GM21529 (cell line): ENCODE data around the gene MORN1.

Experiments
- ATAC-seq: cut with Tn5 transposase; IDR thresholded peaks from one replicate; pipeline ENCODE4 v1.9.1; 2021; ENCODE audit not compliant: unreplicated experiment

Gene MORN1

DNA sequence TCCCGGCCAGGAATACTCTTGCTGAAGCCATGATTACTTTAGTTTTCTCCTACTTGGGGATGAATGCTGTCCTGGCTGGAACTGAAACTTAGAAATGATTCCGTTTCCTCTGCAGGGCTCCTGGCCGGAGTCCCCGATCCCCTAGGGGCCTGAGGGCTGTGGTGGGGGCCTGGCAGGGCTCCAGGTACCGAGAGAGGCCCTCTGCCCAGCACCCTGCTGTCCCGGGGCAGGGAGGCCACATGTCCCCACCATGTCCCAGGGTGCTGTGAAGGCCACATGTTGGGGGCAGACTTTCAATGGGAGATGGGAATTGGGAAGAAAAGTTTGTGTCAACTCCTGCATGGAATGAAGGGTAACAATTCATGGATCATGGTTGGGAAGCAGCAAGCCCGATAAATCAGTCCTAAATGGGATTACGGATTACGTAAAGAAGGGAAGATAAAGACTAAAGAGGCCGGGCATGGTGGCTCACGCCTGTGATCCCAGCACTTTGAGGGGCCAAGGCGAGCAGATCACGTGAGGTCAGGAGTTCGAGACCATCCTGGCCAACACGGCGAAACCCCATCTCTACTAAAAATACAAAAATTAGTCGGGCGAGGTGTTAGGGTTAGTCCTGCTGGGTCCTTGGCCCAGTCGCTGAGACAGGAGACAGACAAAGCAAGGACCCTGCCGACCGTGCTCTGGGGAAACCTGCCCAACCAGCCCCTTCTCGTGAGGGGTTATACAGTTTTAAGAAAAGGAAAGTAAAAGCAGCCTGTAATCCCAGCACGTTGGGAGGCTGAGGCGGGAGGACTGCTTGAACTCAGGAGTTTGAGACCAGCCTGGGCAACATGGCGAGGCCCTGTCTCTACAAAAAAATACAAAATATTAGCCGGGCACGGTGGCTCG lies 37.6 kb downstream of the MORN1 start:
- ATAC-seq: no peak

DNA sequence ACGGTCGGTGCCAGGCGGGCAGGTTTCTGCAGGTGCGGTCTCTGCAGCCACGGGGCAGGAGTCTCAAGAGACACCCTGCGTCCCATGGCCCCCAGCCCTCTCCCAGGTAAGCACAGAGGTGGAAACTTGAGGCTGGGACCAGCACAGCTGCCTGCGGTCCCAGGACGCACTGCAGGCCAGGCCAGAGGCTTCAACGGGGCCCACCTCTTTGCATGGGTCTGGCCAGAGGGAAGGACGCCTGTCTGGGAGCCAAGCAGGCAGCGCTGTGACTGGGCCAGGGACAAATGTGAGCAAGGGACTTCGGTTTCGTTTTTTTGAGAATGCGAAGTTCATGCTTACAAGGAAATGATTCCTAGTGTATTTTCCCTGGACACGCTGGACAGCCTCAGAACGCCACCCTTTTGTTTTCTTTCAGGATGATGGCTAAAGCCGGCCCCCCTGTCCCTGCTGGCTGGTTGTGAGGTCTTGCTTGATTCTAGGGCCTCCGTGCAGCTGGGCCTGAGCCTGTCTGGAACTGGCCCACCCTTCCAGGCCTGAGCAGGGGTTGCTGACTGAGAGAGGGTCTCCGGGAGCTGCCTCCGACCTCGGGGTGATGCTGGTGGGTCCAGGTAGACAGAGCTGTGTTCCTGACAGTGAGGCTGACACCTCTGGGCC lies 38.3 kb downstream of the MORN1 start:
- ATAC-seq: no peak

DNA sequence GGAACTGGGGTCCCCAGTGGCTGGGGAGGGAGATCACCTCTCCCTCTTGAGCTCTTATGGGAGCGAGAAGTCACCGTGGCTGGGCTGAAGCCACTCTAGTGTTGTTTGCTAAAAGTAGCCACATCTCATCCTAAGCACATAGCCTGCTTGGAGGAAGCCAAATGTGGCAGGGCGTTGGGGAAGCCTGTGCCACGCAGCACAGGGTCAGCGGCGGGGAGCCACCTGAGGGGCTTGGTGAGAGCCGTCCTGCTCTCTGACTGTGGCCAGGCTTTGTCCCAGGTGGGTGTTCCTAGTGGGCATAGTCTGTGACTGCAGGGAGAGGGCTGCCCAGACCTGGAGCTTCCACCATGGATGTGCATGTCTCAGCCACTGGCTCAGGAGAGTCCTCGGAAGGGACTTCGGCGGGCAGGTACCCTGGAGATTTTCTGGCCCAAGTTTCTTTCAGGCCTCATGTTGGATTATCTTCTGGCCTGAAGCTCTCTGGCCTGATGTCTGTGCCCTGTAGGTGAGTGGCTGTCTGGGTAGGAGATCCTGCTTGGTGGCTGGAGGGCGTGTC lies 38.9 kb downstream of the MORN1 start:
- no peak for ATAC-seq

DNA sequence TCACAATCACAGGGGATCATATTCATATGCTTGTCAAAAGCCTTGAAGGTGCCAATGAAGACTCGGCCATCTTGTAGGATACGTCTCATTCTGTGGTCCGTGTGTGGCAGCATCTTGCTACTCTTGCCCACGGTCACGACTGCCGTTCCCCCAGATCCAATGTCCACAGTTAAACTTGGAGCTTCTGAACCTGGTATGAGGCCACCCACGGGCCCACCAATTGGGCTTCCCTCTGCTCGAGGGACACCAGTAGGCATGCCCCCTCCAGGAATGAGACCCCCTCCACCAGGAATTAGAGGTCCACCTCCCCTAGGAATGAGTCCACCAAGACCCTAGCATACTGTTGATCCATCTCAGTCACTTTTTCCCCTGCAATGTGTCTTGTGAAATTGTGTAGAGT lies 39.6 kb downstream of the MORN1 start:
- ATAC-seq: no peak

DNA sequence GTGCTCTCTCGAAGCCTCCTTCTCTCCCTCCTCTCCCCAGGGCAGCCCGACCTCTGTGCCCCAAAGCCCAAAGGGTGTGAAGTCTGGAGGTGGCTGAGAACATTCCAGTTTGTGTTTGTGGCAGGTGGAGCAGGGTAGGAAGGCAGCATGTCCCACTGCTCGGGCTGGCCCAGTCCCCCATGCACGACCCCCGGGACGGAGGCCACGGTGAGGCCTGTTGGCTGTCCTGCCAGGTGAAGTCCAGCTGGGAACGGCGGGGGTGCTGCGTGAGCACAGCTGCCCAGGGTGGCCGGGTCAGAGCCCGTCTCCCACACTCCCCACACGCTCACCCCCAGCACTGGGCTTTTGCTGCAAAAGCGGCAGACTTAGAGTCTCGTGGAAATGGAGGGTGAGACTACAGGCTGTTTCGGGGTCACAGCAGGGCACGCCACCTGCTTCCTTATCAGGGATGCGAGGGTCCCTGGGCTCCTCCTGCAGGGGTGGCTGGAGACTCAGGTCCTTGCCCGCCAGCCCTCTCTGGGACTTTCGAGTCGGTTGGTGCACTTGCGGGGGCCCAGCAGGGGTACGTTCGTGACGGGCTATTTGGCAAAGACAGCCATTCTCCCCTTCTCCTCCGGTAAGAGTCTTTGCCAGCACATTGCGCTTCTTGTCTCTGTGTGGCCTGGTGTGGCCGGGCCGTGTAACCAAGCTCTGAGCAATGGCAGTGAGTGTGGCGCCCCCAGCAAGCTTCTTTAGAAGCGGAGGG lies 40.3 kb downstream of the MORN1 start:
- no peak for ATAC-seq

DNA sequence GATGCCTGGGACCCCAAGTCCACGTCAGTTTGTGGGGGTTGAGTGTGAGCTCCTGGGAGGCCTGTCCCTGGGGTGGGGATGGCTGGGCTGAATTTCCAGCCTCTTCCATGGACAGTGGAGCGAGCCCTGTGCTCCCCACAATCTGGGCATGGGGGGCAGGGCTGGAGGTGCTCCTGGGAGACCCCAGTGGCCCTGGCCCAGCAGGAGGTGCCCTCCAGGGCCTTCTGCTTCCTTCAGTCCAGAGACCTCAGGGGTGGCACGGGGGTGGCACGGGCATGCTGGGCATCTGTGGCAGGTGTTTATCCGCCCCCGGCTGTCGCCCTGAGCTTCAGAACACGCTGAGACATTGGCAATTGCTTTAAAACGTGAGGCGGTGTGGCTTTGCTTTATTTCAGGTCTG lies 40.9 kb downstream of the MORN1 start:
- ATAC-seq: no peak

DNA sequence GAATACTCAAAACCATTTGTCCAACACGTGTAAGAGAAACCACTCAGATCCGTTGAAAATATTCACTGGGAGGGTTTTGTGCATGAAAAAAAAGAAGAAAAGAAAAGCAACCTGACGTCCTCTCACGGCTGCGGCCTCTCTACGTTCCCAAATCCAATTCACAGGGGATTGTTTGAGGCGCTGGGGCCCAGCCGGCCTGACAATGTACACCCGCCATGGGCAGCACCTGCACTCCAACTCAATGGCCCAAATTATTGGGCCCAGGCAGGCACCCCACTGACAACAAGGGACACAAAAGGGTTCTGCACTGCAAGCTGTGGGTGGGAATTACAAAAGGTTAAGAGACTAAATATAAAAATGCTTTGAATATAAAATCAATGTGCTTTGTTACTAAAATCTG lies 41.5 kb downstream of the MORN1 start:
- no peak for ATAC-seq

DNA sequence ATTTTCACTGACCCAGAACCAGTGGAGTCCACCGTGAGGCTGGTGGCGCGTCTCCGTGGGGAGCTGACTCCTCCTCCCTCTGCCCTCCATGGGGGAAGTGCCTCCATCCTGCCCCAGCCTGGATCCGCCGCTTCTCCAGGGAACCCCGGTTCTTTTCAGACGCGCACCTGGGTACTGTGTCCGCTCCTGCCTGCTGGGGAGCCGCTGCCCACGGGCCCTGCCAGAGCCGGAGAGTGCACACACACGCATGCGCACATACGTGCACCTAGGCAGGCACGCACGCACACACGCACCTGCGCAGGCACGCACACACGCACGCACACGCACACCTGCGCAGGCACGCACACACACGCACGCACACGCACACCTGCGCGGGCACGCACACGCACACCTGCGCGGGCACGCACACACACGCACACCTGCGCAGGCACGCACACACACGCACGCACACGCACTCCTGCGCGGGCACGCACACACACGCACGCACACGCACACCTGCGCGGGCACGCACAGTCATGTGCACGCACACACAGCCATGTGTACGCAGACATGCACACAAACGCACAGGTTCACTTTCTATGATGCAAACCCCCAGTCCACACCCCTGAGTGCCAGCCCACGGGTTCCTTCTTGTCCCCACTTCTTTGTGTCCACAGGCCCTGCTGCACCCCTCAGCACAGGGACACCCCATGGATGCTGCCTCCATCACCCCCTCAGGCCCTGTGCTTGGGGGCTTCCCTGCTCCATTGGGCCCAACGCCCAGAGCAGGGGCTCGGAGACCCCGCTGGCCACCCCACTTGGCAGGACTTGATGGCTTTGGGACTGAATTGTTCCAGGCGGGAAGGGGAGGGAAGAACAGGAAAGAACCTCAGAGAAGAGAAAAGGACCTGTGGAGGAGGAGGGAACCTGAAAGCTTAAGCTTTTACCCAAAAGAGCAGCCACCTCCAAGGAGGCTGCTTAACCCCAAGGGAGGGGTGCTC lies 42.7 kb downstream of the MORN1 start:
- no peak for ATAC-seq

DNA sequence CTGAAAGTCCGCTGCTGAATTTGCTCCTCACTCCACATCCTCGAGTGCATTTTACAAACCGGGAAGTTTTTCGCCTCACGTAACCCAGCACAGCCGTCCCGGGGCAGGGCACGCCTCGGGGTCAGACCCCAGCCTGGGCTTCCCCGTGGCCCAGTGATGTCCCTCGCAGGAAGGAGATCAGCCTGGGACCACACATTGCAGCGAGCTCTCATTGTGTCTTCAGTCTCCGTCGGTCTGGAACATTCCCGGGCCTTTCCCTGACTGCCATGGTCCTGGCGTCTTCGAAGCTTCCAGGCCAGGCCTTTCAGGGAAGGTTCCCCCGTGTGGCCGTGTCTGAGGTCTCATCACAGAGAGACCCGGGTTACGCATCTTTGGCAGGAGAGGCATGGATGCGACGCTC lies 43.5 kb downstream of the MORN1 start:
- ATAC-seq: no peak

DNA sequence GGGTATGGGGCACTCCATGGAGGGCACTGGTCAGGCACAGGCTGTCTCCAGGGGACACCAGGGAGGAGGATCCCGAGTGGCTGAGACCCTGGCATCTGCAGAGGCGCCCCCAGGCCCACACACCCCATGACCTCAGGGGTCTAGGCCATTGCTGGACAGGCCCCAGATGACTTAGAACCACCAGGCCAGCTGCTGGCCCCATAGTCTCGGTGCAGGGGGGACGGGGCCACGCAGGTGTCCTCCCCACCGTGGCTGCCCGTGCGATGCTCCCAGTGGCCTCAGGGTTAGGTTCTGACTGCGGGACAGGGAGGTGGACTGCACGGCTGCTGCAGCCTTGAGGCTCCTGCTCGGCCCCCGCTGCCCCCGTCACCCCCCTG lies 44.0 kb downstream of the MORN1 start:
- ATAC-seq: no peak

DNA sequence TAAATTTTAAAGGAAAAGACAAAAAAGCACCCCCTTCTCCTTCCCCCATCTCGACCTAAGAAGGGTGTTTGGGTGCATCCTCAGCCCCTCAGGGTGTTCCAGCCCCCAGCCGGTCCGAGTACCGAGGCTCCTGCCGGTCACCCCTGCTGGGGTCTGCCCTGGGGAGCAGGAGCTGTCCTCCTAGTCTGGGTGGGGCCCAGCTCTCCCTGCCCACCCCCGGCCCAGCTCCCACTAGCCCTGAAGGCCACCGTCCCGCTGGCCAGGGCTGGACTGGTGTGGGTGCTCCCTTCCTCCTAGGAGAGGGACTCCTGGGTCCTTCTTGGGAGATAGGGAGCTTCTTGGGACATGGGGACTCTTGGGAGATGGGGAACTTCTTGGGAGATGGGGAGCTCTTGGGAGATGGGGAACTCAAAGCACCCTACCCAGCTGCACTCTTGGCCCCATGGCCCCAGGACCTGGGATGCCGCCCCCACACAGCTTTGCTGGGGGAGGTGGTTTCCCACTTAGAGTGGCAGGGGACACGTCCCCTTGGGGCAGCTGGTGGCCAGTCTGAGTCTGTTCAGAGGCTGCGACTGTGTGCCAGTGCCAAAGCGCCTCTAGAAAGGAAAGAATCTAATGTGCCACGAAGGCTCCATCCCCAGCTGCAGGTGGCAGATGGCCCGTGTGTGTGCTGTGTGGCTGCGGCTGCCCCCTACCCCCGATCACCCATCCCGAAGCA lies 44.5 kb downstream of the MORN1 start:
- no peak for ATAC-seq

DNA sequence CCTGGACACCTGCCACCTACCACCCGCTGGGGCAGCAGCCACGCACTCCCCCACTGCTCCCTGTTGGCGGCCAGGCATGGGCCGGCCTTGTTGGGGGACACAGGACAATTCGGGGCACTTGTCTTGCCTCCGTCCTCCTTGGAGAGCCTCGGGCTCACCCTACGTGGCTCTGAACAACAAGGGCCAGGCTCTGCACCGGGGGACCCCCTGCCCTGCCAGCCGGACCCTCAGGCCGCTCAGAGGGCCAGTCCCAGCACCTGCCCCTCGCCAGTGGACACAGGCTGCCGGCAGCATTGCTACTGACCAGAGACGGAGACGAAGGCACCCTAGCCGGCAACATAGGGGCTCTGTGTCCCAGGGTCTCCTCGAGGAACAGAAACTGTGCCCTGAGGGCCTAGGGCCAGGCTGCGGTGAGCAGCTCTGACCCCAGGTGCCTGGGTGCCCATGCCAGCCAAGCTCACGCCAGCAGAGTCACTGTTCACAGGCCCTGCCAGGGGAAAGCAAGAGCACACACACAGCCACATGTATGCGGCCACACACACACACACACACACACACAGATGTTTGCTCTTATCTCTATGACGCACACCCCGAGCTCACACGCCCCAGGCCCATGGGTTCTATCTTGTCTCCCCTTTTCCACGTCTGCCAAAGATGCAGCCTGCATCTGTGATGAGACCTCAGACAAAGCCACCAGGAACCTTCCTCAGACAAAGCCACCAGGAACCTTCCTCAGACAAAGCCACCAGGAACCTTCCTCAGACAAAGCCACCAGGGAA lies 45.9 kb downstream of the MORN1 start:
- no peak for ATAC-seq

DNA sequence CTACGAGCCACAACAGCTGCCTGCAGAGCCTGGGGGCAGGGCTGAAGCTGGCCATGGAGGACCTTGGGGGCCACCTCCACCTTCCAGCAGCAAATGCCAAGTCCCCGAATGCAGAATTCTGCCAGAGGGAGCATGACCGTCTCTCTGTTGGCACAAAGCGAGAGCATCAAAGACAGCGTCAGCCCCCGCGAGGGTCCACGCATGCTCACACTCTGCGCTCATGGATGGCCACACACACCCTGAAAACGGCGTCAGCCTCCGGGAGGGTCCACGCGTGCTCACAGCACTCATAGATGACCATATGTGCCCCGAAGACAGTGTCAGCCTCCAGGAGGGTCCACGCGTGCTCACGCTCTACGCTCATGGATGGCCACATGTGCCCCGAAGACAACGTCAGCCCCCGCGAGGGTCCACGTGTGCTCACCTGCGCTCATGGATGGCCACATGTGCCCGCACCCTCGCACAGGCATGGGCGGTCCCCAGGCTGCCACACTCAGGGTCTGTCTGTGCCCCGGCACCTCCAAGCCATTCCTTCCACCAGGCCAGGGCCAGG lies 46.5 kb downstream of the MORN1 start:
- no peak for ATAC-seq

DNA sequence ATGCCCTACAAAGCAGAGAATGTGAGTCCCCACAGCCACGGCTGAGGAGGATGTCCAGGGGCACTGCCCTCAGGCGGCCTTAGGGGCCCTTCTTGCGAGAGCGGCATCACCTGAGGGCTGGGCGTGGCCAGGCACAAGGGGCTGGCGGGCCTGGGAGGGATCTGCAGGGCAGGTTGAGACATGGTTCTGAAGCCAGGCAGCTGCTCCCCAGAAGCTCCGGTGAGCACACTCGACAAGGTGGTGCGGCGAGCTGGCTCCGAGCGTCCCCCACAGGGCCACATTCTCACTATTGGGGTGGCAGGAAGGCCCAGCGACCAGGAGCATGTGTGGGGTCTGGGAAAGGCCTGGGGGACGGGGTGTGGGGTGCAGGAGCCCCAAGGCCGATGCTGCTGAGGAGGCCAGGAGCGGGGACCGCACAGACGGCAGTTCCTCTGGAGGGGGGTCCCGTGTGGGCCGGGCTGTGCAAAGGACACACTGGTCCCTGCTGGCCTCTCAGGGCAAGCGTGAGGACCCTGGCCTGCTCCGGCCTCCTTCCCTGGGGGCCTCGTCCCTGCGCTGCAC lies 47.2 kb downstream of the MORN1 start:
- no peak for ATAC-seq

DNA sequence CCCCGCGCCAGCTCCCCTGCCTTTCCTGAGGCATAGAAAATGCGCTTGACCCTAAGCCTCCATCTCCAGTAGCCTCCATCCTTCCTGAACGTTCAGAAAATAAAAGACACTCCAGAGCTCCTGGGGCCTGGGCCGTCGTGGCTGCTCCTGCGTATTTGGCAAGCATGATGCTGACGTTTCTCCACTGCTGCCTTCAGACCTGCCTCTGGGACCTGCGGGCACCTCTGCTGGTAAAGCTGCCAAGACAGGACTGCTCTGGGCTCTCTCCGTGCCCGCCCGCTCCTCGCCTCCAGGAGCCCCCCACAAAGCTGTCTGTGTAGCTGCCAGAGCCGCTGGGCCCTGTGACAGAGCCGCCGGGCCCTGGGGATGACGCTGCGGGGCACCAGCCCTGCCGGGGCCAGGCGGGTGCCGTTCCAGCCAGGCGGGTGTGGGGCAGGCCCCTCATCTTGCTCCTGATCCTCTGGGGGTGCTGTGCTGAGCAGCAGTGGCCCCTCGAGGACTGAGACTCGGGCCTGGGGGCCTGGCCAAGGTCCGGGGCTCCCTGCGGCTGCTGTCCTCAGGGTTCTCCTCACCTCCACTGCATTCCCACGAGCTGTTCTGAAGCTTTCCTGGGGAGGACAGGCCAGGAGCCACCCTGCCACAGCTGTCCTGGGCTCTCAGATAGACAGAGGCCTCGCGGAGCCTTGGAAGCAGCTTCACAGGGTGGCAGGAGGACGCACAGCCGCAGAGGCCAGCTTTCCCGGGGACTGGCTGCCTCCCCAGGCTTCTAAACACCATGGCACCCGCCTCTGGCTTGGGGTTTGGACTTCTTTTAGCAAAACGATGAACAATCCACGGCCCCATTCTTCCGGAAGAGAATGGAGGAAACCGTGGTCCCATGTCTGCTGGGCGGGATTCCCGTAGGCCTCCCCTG lies 48.1 kb downstream of the MORN1 start:
- ATAC-seq: no peak

DNA sequence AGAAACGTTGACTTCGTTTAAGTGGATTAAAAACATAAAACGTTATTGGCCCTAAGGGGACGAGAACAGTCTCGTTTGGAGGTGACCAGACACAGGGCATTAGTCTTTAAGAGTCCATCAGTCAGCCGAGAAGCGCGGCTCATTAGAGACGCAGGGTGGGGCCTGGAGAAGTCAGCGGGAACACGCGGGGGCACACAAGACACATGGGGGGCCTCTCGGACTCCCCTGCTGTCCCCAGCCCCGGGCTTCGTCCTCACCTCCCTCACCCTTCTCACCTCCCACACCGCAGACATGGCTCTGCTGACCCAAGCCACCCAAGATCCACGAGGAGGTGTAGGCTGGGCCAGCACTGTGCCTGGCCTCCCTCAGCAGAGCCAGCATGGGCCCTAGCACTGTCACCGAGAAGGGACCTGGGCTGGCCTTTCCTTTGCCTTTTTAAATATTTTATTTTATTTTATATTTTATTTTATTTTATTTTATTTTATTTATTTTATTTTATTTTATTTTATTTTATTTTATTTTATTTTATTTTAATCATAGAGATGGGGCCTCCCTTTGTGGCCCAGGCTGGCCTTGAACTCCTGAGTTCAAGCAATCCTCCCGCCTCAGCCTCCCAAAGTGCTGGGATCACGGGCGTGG lies 48.9 kb downstream of the MORN1 start:
- no peak for ATAC-seq
